ENCODE measurements around the gene F2. TPM values are rescaled to one million over a fixed set of nuclear protein-coding genes. Genes with fewer than 3 reads are reported as not detected.

The F2 gene
- total RNA-seq, 2 donors from 2014 or later, result 0.89 to 1.5 TPM

DNA sequence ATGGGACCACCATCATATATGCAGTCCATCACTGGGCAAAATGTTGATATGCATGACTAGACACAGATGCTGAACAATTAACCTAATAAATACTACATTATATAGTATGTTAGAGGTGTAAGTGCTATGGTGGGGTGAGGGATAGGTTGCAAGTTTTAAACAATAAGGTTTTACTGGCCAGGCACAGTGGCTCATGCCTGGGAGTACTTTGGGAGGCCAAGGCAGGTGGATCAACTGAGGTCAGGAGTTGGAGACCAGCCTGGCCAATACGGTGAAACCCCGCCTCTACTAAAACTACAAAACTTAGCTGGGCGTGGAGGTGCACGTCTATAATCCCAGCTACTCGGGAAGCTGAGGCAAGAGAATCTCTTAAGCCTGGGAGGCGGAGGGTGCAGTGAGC is 28.1 kb downstream of the F2 start:
- H3K4me3 ChIP-seq (ENCODE audit: low read length), result no peak overlapping the region
- Mint-ChIP-seq H3K4me1 (peaks cover 4% of the 10 kb centered on the region), H3K27ac (no peak overlapping the region), H3K4me3 (no peak overlapping the region), H3K36me3 (ENCODE audit: low read depth) (peaks cover 78% of the 10 kb centered on the region), H3K9me3 (no peaks in the 10 kb centered on the region), H3K27me3 (ENCODE audit: insufficient read depth) (no peaks in the 10 kb centered on the region)
- no peaks in the 10 kb centered on the region for H3K27me3 ChIP-seq (ENCODE audit: control insufficient read depth, insufficient read depth, low read length, poor library complexity, severe bottlenecking)
- TF ChIP-seq, protein P1, sequence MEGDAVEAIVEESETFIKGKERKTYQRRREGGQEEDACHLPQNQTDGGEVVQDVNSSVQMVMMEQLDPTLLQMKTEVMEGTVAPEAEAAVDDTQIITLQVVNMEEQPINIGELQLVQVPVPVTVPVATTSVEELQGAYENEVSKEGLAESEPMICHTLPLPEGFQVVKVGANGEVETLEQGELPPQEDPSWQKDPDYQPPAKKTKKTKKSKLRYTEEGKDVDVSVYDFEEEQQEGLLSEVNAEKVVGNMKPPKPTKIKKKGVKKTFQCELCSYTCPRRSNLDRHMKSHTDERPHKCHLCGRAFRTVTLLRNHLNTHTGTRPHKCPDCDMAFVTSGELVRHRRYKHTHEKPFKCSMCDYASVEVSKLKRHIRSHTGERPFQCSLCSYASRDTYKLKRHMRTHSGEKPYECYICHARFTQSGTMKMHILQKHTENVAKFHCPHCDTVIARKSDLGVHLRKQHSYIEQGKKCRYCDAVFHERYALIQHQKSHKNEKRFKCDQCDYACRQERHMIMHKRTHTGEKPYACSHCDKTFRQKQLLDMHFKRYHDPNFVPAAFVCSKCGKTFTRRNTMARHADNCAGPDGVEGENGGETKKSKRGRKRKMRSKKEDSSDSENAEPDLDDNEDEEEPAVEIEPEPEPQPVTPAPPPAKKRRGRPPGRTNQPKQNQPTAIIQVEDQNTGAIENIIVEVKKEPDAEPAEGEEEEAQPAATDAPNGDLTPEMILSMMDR (conservative IDR thresholded peaks at IDR 0.05), result no peak
- H3K36me3 ChIP-seq (ENCODE audit: control insufficient read depth, insufficient read depth, low read length), result peaks cover 90% of the 10 kb centered on the region
- no peak for DNase-seq
- WGBS, 2 experiments (ENCODE audit: insufficient coverage in 1 of 2, insufficient read length in 1 of 2), result 99 to 100% methylated on average over 5 to 6 of the region's 6 CpGs
- H3K4me1 ChIP-seq (ENCODE audit: control insufficient read depth, insufficient read depth, low read length), result no peaks in the 10 kb centered on the region
- H3K9ac ChIP-seq (ENCODE audit: extremely low read depth, low read length, poor library complexity, severe bottlenecking), result no peak overlapping the region
- H3K9me3 ChIP-seq (ENCODE audit: control insufficient read depth, low read length), result no peaks in the 10 kb centered on the region
- H3K27ac ChIP-seq (ENCODE audit: low read depth, low read length), result no peak overlapping the region

DNA sequence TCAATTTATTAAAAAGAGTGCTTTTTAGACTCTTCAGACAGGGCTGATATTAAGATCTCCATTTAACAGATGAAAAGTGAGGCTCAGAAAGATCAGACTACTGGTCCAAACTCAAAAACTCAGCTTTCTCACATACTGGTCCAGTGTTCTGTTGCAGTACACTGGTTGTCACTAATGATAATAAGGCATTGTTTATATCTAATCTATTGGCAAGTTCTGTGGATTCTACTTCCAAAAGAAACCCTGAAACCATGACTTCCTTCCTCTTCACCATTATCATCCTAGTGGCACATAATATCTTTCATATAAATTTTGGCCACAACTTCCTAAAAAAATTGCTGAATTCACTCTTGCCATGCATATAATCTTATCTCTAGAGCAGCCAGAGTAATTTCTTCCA is 36.9 kb downstream of the F2 start:
- H3K27me3 Mint-ChIP-seq (ENCODE audit: insufficient read depth), result no peaks in the 10 kb centered on the region
- Histone ChIP-seq H3K9me3 (ENCODE audit: control insufficient read depth, low read length) (no peaks in the 10 kb centered on the region), H3K27me3 (ENCODE audit: control insufficient read depth, insufficient read depth, low read length, poor library complexity, severe bottlenecking) (no peaks in the 10 kb centered on the region), H3K4me3 (ENCODE audit: low read length) (no peak overlapping the region), H3K27ac (ENCODE audit: low read depth, low read length) (no peak overlapping the region), H3K9ac (ENCODE audit: extremely low read depth, low read length, poor library complexity, severe bottlenecking) (no peak overlapping the region), H3K36me3 (ENCODE audit: control insufficient read depth, insufficient read depth, low read length) (peaks cover 87% of the 10 kb centered on the region), H3K4me1 (ENCODE audit: control insufficient read depth, insufficient read depth, low read length) (no peaks in the 10 kb centered on the region)
- DNase-seq, result no peak
- peaks cover 75% of the 10 kb centered on the region for H3K36me3 Mint-ChIP-seq (ENCODE audit: low read depth)
- TF ChIP-seq, protein P1 (conservative IDR thresholded peaks at IDR 0.05), result no peak
- no peaks in the 10 kb centered on the region for H3K4me1 Mint-ChIP-seq
- H3K27ac Mint-ChIP-seq, result no peak overlapping the region
- no peaks in the 10 kb centered on the region for H3K9me3 Mint-ChIP-seq
- no peak overlapping the region for H3K4me3 Mint-ChIP-seq

DNA sequence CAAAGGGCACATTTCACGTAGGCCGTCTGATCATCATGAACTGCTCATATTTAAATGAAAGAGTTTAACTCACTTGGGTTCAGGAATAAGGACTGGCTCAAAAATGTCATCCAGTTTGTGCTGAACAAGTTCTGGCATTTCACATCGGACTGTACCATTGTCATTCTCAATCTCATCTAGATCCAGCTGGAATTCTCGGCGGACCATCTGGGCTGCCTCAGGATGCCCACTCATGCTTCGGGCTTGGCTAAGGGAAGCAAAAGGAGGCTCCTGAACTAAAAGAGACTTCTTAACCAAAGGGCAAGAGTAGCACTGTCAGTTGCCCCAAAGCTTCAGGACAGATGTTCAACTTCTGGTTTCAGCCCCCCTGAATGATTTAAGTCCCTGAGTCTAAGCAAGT is 40.2 kb downstream of the F2 start:
- peaks cover 76% of the 10 kb centered on the region for H3K36me3 Mint-ChIP-seq (ENCODE audit: low read depth)
- 94 to 96% methylated on average over 6 of the region's 6 CpGs for WGBS, 2 experiments (ENCODE audit: insufficient coverage in 1 of 2, insufficient read length in 1 of 2)

More for the DNA sequence above, 40.2 kb downstream of the F2 start:
- Histone ChIP-seq H3K9ac (ENCODE audit: extremely low read depth, low read length, poor library complexity, severe bottlenecking) (no peak overlapping the region), H3K9me3 (ENCODE audit: control insufficient read depth, low read length) (no peaks in the 10 kb centered on the region), H3K4me1 (ENCODE audit: control insufficient read depth, insufficient read depth, low read length) (no peaks in the 10 kb centered on the region), H3K27ac (ENCODE audit: low read depth, low read length) (no peak overlapping the region), H3K4me3 (ENCODE audit: low read length) (no peak overlapping the region), H3K36me3 (ENCODE audit: control insufficient read depth, insufficient read depth, low read length) (peaks cover 93% of the 10 kb centered on the region), H3K27me3 (ENCODE audit: control insufficient read depth, insufficient read depth, low read length, poor library complexity, severe bottlenecking) (no peaks in the 10 kb centered on the region)
- H3K27me3 Mint-ChIP-seq (ENCODE audit: insufficient read depth), result no peaks in the 10 kb centered on the region
- TF ChIP-seq, protein P1 (conservative IDR thresholded peaks at IDR 0.05), result no peak
- H3K27ac Mint-ChIP-seq, result no peak overlapping the region
- H3K4me1 Mint-ChIP-seq, result no peaks in the 10 kb centered on the region
- DNase-seq, result no peak
- no peaks in the 10 kb centered on the region for H3K9me3 Mint-ChIP-seq
- H3K4me3 Mint-ChIP-seq, result no peak overlapping the region
